ENCODE data around the gene ABCD2.

ABCD2 gene

GRCh38 chr12:39620659-39621658 lies 1.4 kb upstream of the ABCD2 start:
- Histone ChIP-seq H3K9ac (ENCODE audit: low read depth, low read length) (peak overlapping the region; percentile 45; the same call in 1 of the 2 replicates), H3K9me3 (ENCODE audit: control insufficient read depth, insufficient read depth, low read length) (no peaks in the 10 kb centered on the region), H3K36me3 (ENCODE audit: insufficient read depth, low read length) (no peaks in the 10 kb centered on the region), H3K4me1 (ENCODE audit: insufficient read depth, low read length) (no peaks in the 10 kb centered on the region)

GRCh38 chr12:39619316-39619659 lies 315 bp downstream of the ABCD2 start:
- no peaks in the 10 kb centered on the region for H3K4me1 ChIP-seq (ENCODE audit: insufficient read depth, low read length)
- peak overlapping the region; percentile 45; the same call in 1 of the 2 replicates for H3K9ac ChIP-seq (ENCODE audit: low read depth, low read length)
- no peaks in the 10 kb centered on the region for H3K36me3 ChIP-seq (ENCODE audit: insufficient read depth, low read length)
- H3K9me3 ChIP-seq (ENCODE audit: control insufficient read depth, insufficient read depth, low read length) = no peaks in the 10 kb centered on the region

GRCh38 chr12:39618701-39619100 lies 902 bp downstream of the ABCD2 start:
- H3K4me1 ChIP-seq (ENCODE audit: insufficient read depth, low read length) = no peaks in the 10 kb centered on the region
- no peaks in the 10 kb centered on the region for H3K9me3 ChIP-seq (ENCODE audit: control insufficient read depth, insufficient read depth, low read length)
- no peak overlapping the region for H3K9ac ChIP-seq (ENCODE audit: low read depth, low read length)
- no peaks in the 10 kb centered on the region for H3K36me3 ChIP-seq (ENCODE audit: insufficient read depth, low read length)

GRCh38 chr12:39617887-39618286 lies 1.7 kb downstream of the ABCD2 start:
- Histone ChIP-seq H3K9ac (ENCODE audit: low read depth, low read length) (no peak overlapping the region), H3K4me1 (ENCODE audit: insufficient read depth, low read length) (no peaks in the 10 kb centered on the region), H3K9me3 (ENCODE audit: control insufficient read depth, insufficient read depth, low read length) (no peaks in the 10 kb centered on the region), H3K36me3 (ENCODE audit: insufficient read depth, low read length) (no peaks in the 10 kb centered on the region)

GRCh38 chr12:39616666-39617065 lies 2.9 kb downstream of the ABCD2 start:
- no peak overlapping the region for H3K9ac ChIP-seq (ENCODE audit: low read depth, low read length)
- H3K36me3 ChIP-seq (ENCODE audit: insufficient read depth, low read length) = no peaks in the 10 kb centered on the region
- H3K4me1 ChIP-seq (ENCODE audit: insufficient read depth, low read length) = no peaks in the 10 kb centered on the region
- no peaks in the 10 kb centered on the region for H3K9me3 ChIP-seq (ENCODE audit: control insufficient read depth, insufficient read depth, low read length)

- H3K9me3 ChIP-seq (ENCODE audit: control insufficient read depth, insufficient read depth, low read length) = no peaks in the 10 kb centered on the region
- no peaks in the 10 kb centered on the region for H3K36me3 ChIP-seq (ENCODE audit: insufficient read depth, low read length)
- H3K9ac ChIP-seq (ENCODE audit: low read depth, low read length) = no peak overlapping the region
- H3K4me1 ChIP-seq (ENCODE audit: insufficient read depth, low read length) = no peaks in the 10 kb centered on the region
Measured at GRCh38 chr12:39616251-39616650, 3.4 kb downstream of the ABCD2 start.

- H3K9ac ChIP-seq (ENCODE audit: low read depth, low read length) = no peak overlapping the region
- H3K9me3 ChIP-seq (ENCODE audit: control insufficient read depth, insufficient read depth, low read length) = no peaks in the 10 kb centered on the region
- H3K4me1 ChIP-seq (ENCODE audit: insufficient read depth, low read length) = no peaks in the 10 kb centered on the region
- no peaks in the 10 kb centered on the region for H3K36me3 ChIP-seq (ENCODE audit: insufficient read depth, low read length)
Measured at GRCh38 chr12:39613525-39613924, 6.1 kb downstream of the ABCD2 start.

GRCh38 chr12:39612250-39612649 lies 7.4 kb downstream of the ABCD2 start:
- H3K9ac ChIP-seq (ENCODE audit: low read depth, low read length) = no peak overlapping the region

GRCh38 chr12:39611818-39612217 lies 7.8 kb downstream of the ABCD2 start:
- Histone ChIP-seq H3K36me3 (ENCODE audit: insufficient read depth, low read length) (no peaks in the 10 kb centered on the region), H3K4me1 (ENCODE audit: insufficient read depth, low read length) (no peaks in the 10 kb centered on the region), H3K9me3 (ENCODE audit: control insufficient read depth, insufficient read depth, low read length) (no peaks in the 10 kb centered on the region), H3K9ac (ENCODE audit: low read depth, low read length) (no peak overlapping the region)

More at GRCh38 chr12:39612250-39612649, 7.4 kb downstream of the ABCD2 start:
- no peaks in the 10 kb centered on the region for H3K36me3 ChIP-seq (ENCODE audit: insufficient read depth, low read length)
- H3K9me3 ChIP-seq (ENCODE audit: control insufficient read depth, insufficient read depth, low read length) = no peaks in the 10 kb centered on the region
- H3K4me1 ChIP-seq (ENCODE audit: insufficient read depth, low read length) = no peaks in the 10 kb centered on the region

- Histone ChIP-seq H3K4me1 (ENCODE audit: insufficient read depth, low read length) (peaks cover 2% of the 10 kb centered on the region; the same call in 1 of the 2 replicates), H3K9me3 (ENCODE audit: control insufficient read depth, insufficient read depth, low read length) (no peaks in the 10 kb centered on the region), H3K9ac (ENCODE audit: low read depth, low read length) (no peak overlapping the region), H3K36me3 (ENCODE audit: insufficient read depth, low read length) (no peaks in the 10 kb centered on the region)
Measured at GRCh38 chr12:39610436-39611025, 9.1 kb downstream of the ABCD2 start.

- Histone ChIP-seq H3K36me3 (ENCODE audit: insufficient read depth, low read length) (no peaks in the 10 kb centered on the region), H3K4me1 (ENCODE audit: insufficient read depth, low read length) (peaks cover 7% of the 10 kb centered on the region; the same call in 1 of the 2 replicates), H3K9me3 (ENCODE audit: control insufficient read depth, insufficient read depth, low read length) (no peaks in the 10 kb centered on the region), H3K9ac (ENCODE audit: low read depth, low read length) (no peak overlapping the region)
Measured at GRCh38 chr12:39606712-39607423, 12.7 kb downstream of the ABCD2 start.

- Histone ChIP-seq H3K9me3 (ENCODE audit: control insufficient read depth, insufficient read depth, low read length) (no peaks in the 10 kb centered on the region), H3K36me3 (ENCODE audit: insufficient read depth, low read length) (no peaks in the 10 kb centered on the region), H3K4me1 (ENCODE audit: insufficient read depth, low read length) (peaks cover 7% of the 10 kb centered on the region; the same call in 1 of the 2 replicates), H3K9ac (ENCODE audit: low read depth, low read length) (no peak overlapping the region)
Measured at GRCh38 chr12:39605996-39606395, 13.6 kb downstream of the ABCD2 start.

- H3K4me1 ChIP-seq (ENCODE audit: insufficient read depth, low read length) = peaks cover 7% of the 10 kb centered on the region; the same call in 1 of the 2 replicates
- no peak overlapping the region for H3K9ac ChIP-seq (ENCODE audit: low read depth, low read length)
- no peaks in the 10 kb centered on the region for H3K36me3 ChIP-seq (ENCODE audit: insufficient read depth, low read length)
- H3K9me3 ChIP-seq (ENCODE audit: control insufficient read depth, insufficient read depth, low read length) = no peaks in the 10 kb centered on the region
Measured at GRCh38 chr12:39605501-39605900, 14.1 kb downstream of the ABCD2 start.

GRCh38 chr12:39603065-39603464 lies 16.5 kb downstream of the ABCD2 start:
- no peaks in the 10 kb centered on the region for H3K36me3 ChIP-seq (ENCODE audit: insufficient read depth, low read length)
- no peaks in the 10 kb centered on the region for H3K9me3 ChIP-seq (ENCODE audit: control insufficient read depth, insufficient read depth, low read length)
- no peak overlapping the region for H3K9ac ChIP-seq (ENCODE audit: low read depth, low read length)
- peaks cover 7% of the 10 kb centered on the region; the same call in 1 of the 2 replicates for H3K4me1 ChIP-seq (ENCODE audit: insufficient read depth, low read length)

Measured in ES-I3 (cell line).